WTC11 (cell line): ENCODE results near the gene CACNA1D. TPM values are rescaled to one million over a fixed set of nuclear protein-coding genes. Genes with fewer than 3 reads are reported as not detected.

ENCODE experiments used
- ATAC-seq: fragments of 200-7000 bp; cut with Tn5 transposase; 2 replicates; pipeline ENCODE4 v1.10.0; 2021; ENCODE audit warnings: mild to moderate bottlenecking, moderate library complexity
- CTCF ChIA-PET: fragments of 300-600 bp; sonication (Branson Sonifier 250); formaldehyde crosslinking; loops from one replicate; lab custom pipeline; 2021; ENCODE audit warnings: antibody characterized with exemption; lab: Charles Lee
- POLR2A ChIA-PET: fragments of 350-600 bp; sonication (Branson Sonifier 250); formaldehyde crosslinking; loops from one replicate; lab custom pipeline; 2021; ENCODE audit warnings: antibody characterized with exemption; lab: Charles Lee
- DNase-seq: peaks from one replicate; pipeline ENCODE4 v3.0.0; 2021; ENCODE audit warnings: low spot score
- H3K27ac Mint-ChIP-seq: 2 replicates; pipeline ENCODE4 v1.8.0; 2021; ENCODE audit warnings: mixed read lengths
- H3K27me3 Mint-ChIP-seq: 2 replicates; pipeline ENCODE4 v1.8.0; 2021; ENCODE audit warnings: low read depth, mild to moderate bottlenecking, moderate library complexity, mixed read lengths
- H3K36me3 Mint-ChIP-seq: 2 replicates; pipeline ENCODE4 v1.8.0; 2021; ENCODE audit warnings: mixed read lengths
- H3K4me1 Mint-ChIP-seq: 2 replicates; pipeline ENCODE4 v1.8.0; 2022; ENCODE audit warnings: mixed read lengths
- H3K4me3 Mint-ChIP-seq: 2 replicates; pipeline ENCODE4 v1.8.0; 2021; ENCODE audit warnings: mild to moderate bottlenecking, moderate library complexity, mixed read lengths
- H3K9me3 Mint-ChIP-seq: 2 replicates; pipeline ENCODE4 v1.8.0; 2021; ENCODE audit warnings: mixed read lengths
- ARID4B ChIP-seq: sonication (generic); formaldehyde crosslinking; IDR thresholded peaks from 2 replicates; pipeline ENCODE4 v1.8.0; 2023; ENCODE audit warnings: missing genetic modification reagents, mild to moderate bottlenecking, borderline replicate concordance
- CTCF ChIP-seq: fragments of 200-600 bp; IDR thresholded peaks from 2 replicates; pipeline ENCODE4 v1.8.0; 2022; ENCODE audit warnings: antibody characterized with exemption
- PRDM15 ChIP-seq: sonication (generic); formaldehyde crosslinking; IDR thresholded peaks from 2 replicates; pipeline ENCODE4 v1.8.0; 2022; ENCODE audit warnings: missing genetic modification reagents
- SOX15 ChIP-seq: fragments of 250-450 bp; sonication (Bioruptor Pico); IDR thresholded peaks from 2 replicates; pipeline ENCODE4 v1.9.0; 2021; ENCODE audit warnings: mild to moderate bottlenecking
- STAT6 ChIP-seq: sonication (generic); formaldehyde crosslinking; conservative IDR thresholded peaks from 2 replicates; pipeline ENCODE4 v1.8.1; 2023; ENCODE audit warnings: mild to moderate bottlenecking, low read depth, missing genetic modification reagents, moderate library complexity
- ZMAT4 ChIP-seq: fragments of 250-450 bp; sonication (Bioruptor Pico); IDR thresholded peaks from 2 replicates; pipeline ENCODE4 v1.9.0; 2021; ENCODE audit warnings: mild to moderate bottlenecking
- ZNF317 ChIP-seq: sonication (generic); formaldehyde crosslinking; IDR thresholded peaks from 2 replicates; pipeline ENCODE4 v1.8.1; 2023; ENCODE audit warnings: low read depth, mild to moderate bottlenecking, moderate library complexity, missing genetic modification reagents, borderline replicate concordance
- ZNF532 ChIP-seq: fragments of 250-450 bp; sonication (Bioruptor Pico); IDR thresholded peaks from 2 replicates; pipeline ENCODE4 v1.9.0; 2021; ENCODE audit warnings: mild to moderate bottlenecking, borderline replicate concordance
- ZNF671 ChIP-seq: fragments of 250-450 bp; sonication (Bioruptor Pico); IDR thresholded peaks from 2 replicates; pipeline ENCODE4 v1.8.0; 2021; ENCODE audit warnings: mild to moderate bottlenecking
- total RNA-seq: library from RNA; stranded (reverse); gene quantifications from 3 replicates; pipeline ENCODE4 v1.2.3, GENCODE V29; 2021

Gene CACNA1D
- total RNA-seq, 1 experiment from 2014 or later, result 2.3 TPM

- TF ChIP-seq ZNF532 (CRISPR knock-in tag) (no peak), ZNF671 (CRISPR knock-in tag) (no peak), CTCF (no peak), ARID4B (no peak), PRDM15 (no peak)
Measured at GRCh38 chr3:53749448-53749847, 255.0 kb downstream of the CACNA1D start (continued).

GRCh38 chr3:53750253-53751210, 256.1 kb downstream of the CACNA1D start:
- Mint-ChIP-seq H3K27ac (no peak overlapping the region), H3K4me1 (peaks cover 49% of the 10 kb centered on the region), H3K36me3 (no peaks in the 10 kb centered on the region), H3K9me3 (no peaks in the 10 kb centered on the region), H3K4me3 (no peak overlapping the region), H3K27me3 (peaks cover 8% of the 10 kb centered on the region)
- POLR2A ChIA-PET, result no interaction called here
- no peak for DNase-seq
- no peak for ATAC-seq
- TF ChIP-seq ZMAT4 (CRISPR knock-in tag), result no peak
- no peak for TF ChIP-seq SOX15
- TF ChIP-seq ZNF317 (CRISPR knock-in tag), result no peak
- no peak for TF ChIP-seq STAT6
- CTCF ChIA-PET, result interaction anchor here (1.2 kb wide), 1 partner anchor 17 kb away, joined by 4 read pairs; no protein-coding TSS in a partner anchor
